ENCODE data around the gene TDRD12.
"Not testable (repeated sequence)": the region's sequence is repeated elsewhere in the genome, so short reads cannot be mapped to it uniquely, and the experiment has no call there.

Gene TDRD12

GRCh38 chr19:32828139-32828538 lies 108.6 kb downstream of the TDRD12 start:
- TF ChIP-seq CTCF (conservative IDR thresholded peaks at IDR 0.05), result no peak
- no peak overlapping the region for H3K27ac ChIP-seq

- H3K27ac ChIP-seq, result no peak overlapping the region
- no peak for TF ChIP-seq CTCF (conservative IDR thresholded peaks at IDR 0.05)
Observed at GRCh38 chr19:32828643-32829344, 109.2 kb downstream of the TDRD12 start.

GRCh38 chr19:32829345-32829896 lies 109.9 kb downstream of the TDRD12 start:
- TF ChIP-seq CTCF (conservative IDR thresholded peaks at IDR 0.05), result no peak
- no peak overlapping the region for H3K27ac ChIP-seq

- no peak for TF ChIP-seq CTCF (conservative IDR thresholded peaks at IDR 0.05)
- no peak overlapping the region for H3K27ac ChIP-seq
Observed at GRCh38 chr19:32830231-32831014, 110.9 kb downstream of the TDRD12 start.

GRCh38 chr19:32831611-32832010 lies 112.0 kb downstream of the TDRD12 start:
- H3K27ac ChIP-seq, result no peak overlapping the region
- TF ChIP-seq CTCF (conservative IDR thresholded peaks at IDR 0.05), result no peak

GRCh38 chr19:32832094-32832493 lies 112.5 kb downstream of the TDRD12 start:
- H3K27ac ChIP-seq, result not testable (repeated sequence)

- H3K27ac ChIP-seq, result not testable (repeated sequence)
Observed at GRCh38 chr19:32832825-32833224, 113.3 kb downstream of the TDRD12 start.

GRCh38 chr19:32833388-32833787 lies 113.8 kb downstream of the TDRD12 start:
- H3K27ac ChIP-seq, result not testable (repeated sequence)

- H3K27ac ChIP-seq, result no peak overlapping the region
- TF ChIP-seq CTCF (conservative IDR thresholded peaks at IDR 0.05), result no peak
Observed at GRCh38 chr19:32837531-32837930, 118.0 kb downstream of the TDRD12 start.

Measured in VCaP (cell line).